ENCODE data around the gene ARHGAP4.

ARHGAP4 gene

GRCh38 chrX:153878345-153878744, 47.7 kb downstream of the ARHGAP4 start:
- DNase-seq = no peak

- no peak for DNase-seq
Measured at GRCh38 chrX:153877571-153878261, 48.3 kb downstream of the ARHGAP4 start.

- no peak for DNase-seq
Measured at GRCh38 chrX:153876112-153876491, 50.0 kb downstream of the ARHGAP4 start.

- DNase-seq = peak; percentile 66
Measured at GRCh38 chrX:153875391-153876111, 50.5 kb downstream of the ARHGAP4 start.

GRCh38 chrX:153874366-153875125, 51.5 kb downstream of the ARHGAP4 start:
- no peak for DNase-seq

GRCh38 chrX:153874085-153874365, 52.0 kb downstream of the ARHGAP4 start:
- no peak for DNase-seq

GRCh38 chrX:153873282-153874084, 52.6 kb downstream of the ARHGAP4 start:
- no peak for DNase-seq

GRCh38 chrX:153871946-153872878, 53.9 kb downstream of the ARHGAP4 start:
- no peak for DNase-seq

- no peak for DNase-seq
Measured at GRCh38 chrX:153871451-153871850, 54.6 kb downstream of the ARHGAP4 start.

- DNase-seq = no peak
Measured at GRCh38 chrX:153870791-153871360, 55.2 kb downstream of the ARHGAP4 start.

GRCh38 chrX:153870288-153870690, 55.8 kb downstream of the ARHGAP4 start:
- no peak for DNase-seq

GRCh38 chrX:153869473-153870287, 56.4 kb downstream of the ARHGAP4 start:
- DNase-seq = no peak

- DNase-seq = no peak
Measured at GRCh38 chrX:153868576-153869472, 57.2 kb downstream of the ARHGAP4 start.

GRCh38 chrX:153867671-153868070, 58.4 kb downstream of the ARHGAP4 start:
- DNase-seq = no peak

GRCh38 chrX:153867139-153867538, 58.9 kb downstream of the ARHGAP4 start:
- DNase-seq = no peak

GRCh38 chrX:153866302-153867019, 59.6 kb downstream of the ARHGAP4 start:
- no peak for DNase-seq

- DNase-seq = no peak
Measured at GRCh38 chrX:153865685-153866084, 60.4 kb downstream of the ARHGAP4 start.

- no peak for DNase-seq
Measured at GRCh38 chrX:153865321-153865580, 60.8 kb downstream of the ARHGAP4 start.

Measured in CD4-positive, alpha-beta T cell treated with Interleukin-12 subunit alpha and Interleukin-12 subunit beta, for 1 hour (primary cell).